Mononuclear cell (primary cell): ENCODE results near the gene DNAAF5. TPM values are rescaled to one million over a fixed set of nuclear protein-coding genes. Genes with fewer than 3 reads are reported as not detected.
"Not testable (repeated sequence)": the region's sequence is repeated elsewhere in the genome, so short reads cannot be mapped to it uniquely, and the experiment has no call there.

ENCODE experiments used
- H3K27me3 ChIP-seq: 2 replicates; pipeline ENCODE4 v1.6.0; 2011; ENCODE audit warnings: low read length, control low read depth; ENCODE audit not compliant: insufficient read depth
- H3K4me1 ChIP-seq: 2 replicates; pipeline ENCODE4 v1.5.1; 2011; ENCODE audit warnings: mild to moderate bottlenecking, low read length, control low read depth; ENCODE audit not compliant: insufficient read depth
- H3K4me3 ChIP-seq: 2 replicates; pipeline ENCODE4 v1.5.1; 2011; ENCODE audit warnings: mild to moderate bottlenecking, low read length, moderate library complexity
- H3K9me3 ChIP-seq: 2 replicates; pipeline ENCODE4 v1.5.1; 2011; ENCODE audit warnings: low read depth, mild to moderate bottlenecking, control low read depth, low read length
- total RNA-seq: library from RNA; depleted of rRNA; stranded (reverse); fragments of >200 nt; gene quantifications from one replicate; pipeline ENCODE4 v1.2.3, GENCODE V29; 2012

DNAAF5 gene
- total RNA-seq, 1 donor = 2.9 TPM

DNA sequence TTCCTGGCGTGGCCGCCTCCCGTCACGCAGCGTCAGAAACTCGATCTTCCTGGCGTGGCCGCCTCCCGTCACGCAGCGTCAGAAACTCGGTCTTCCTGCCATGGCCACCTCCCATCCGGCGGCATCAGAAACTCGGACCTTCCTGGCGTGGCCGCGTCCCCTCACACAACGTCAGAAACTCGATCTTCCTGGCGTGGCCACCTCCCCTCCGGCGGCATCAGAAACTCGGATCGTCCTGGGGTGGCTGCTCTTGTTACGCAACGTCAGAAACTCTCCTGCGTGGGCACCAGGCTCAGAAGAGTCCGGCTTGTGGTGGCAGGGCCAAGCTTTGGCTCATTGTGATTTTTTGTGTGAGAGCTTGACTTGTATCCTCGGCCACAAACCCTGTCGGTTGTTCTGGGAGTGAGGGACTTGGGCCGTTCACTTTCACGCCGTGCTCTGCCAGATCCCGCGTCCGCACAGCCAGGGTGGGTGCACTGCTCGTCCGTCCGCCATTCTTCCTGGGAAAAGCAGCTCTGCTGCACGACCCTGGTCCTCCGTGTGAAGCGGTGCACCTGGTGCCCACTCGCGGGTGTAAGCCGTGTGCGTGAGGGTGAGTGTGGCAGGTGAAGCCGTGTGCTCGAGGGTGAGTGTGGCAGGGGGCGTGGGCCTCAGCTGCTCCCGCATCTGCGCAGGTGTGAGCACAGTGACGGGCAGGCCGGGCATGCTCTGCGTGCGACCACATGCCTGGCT lies 56.4 kb downstream of the DNAAF5 start:
- no peaks in the 10 kb centered on the region for H3K9me3 ChIP-seq
- no peaks in the 10 kb centered on the region for H3K27me3 ChIP-seq
- H3K4me3 ChIP-seq = no peak overlapping the region

DNA sequence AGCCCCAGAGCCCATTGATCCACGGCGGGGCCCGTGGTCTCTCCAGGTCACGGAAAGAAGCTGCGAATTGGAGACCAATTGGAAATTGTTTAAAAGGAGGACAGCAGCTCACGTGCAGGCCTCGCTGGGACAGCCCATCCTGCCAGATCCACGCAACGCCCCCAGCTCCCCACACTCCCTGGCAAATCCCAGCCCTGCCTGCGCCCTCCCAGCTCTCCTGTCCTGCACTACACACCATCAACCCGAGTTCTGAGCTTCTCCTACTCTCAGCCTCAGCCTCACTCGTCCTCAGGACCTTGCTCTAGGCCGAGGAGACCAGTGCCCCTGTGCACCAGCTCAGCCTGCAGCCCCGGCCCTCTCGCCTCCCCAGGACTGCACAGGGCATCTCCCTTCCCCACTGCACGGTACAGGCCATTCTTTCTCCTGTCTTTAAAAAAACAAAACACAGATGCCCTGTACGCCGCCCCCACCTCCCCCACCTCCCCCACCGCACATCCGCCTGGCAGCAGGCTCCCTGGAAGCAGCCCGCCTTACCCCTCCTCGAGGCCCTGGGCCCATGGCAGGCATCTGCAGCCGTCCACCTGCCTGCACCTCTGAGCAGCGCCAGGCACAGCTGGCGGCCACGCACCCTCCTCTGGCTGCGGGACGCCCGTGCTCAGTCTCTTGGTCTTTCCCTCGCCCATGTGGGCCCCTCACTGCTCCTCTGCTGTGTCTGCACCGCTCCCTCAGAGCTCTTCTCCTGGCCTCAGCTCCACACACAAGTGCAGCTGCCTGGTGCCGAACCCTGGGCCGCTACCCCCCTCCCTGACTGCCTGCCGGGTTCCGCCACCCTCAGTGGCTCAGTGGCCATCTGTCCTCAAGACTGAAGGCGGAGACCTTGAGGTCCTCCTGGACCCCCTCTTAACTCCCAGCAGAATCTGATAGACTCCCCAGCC lies 57.3 kb downstream of the DNAAF5 start:
- Histone ChIP-seq H3K9me3 (no peaks in the 10 kb centered on the region), H3K4me3 (no peak overlapping the region), H3K27me3 (no peaks in the 10 kb centered on the region), H3K4me1 (no peaks in the 10 kb centered on the region)

More for the DNA sequence above, 56.4 kb downstream of the DNAAF5 start:
- no peaks in the 10 kb centered on the region for H3K4me1 ChIP-seq

DNA sequence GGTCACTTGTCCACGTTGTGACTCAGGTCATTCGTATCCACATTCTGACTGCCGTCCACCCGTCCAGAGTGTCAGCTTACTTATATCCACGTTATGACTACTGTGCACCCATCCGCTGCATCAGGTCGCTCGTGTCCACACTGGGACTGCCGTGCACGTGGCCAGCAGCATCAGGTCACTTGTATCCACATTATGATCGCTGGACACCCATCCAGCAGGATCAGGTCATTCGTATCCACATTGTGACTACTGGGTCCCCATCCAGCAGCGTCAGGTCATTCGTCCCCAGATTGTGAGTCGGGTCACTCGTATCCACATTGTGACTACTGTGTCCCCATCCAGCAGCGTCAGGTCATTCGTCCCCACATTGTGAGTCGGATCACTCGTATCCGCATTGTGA lies 58.5 kb downstream of the DNAAF5 start:
- no peak overlapping the region for H3K4me3 ChIP-seq
- no peaks in the 10 kb centered on the region for H3K27me3 ChIP-seq
- H3K9me3 ChIP-seq = no peaks in the 10 kb centered on the region
- no peaks in the 10 kb centered on the region for H3K4me1 ChIP-seq

DNA sequence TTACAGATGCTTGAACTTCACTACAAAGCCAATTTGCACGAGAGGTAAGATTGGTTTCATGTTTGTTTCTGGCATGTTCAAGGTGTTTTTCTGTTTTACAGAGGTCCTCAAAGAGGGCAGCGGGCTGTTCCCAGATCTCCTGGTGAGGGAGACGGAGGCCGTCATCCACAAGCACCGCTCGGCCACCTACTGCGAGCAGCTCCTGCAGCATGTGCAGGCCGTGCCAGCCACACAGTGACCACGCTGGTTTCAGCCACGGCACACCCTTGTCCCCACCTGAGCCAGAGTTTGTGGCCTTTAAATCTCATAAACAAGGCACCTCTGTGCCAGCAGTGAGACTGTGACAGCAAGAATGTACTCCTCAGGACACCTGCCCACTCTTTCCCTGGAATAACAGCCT lies 58.9 kb downstream of the DNAAF5 start:
- no peaks in the 10 kb centered on the region for H3K27me3 ChIP-seq
- no peaks in the 10 kb centered on the region for H3K9me3 ChIP-seq
- no peak overlapping the region for H3K4me3 ChIP-seq
- H3K4me1 ChIP-seq = no peaks in the 10 kb centered on the region

DNA sequence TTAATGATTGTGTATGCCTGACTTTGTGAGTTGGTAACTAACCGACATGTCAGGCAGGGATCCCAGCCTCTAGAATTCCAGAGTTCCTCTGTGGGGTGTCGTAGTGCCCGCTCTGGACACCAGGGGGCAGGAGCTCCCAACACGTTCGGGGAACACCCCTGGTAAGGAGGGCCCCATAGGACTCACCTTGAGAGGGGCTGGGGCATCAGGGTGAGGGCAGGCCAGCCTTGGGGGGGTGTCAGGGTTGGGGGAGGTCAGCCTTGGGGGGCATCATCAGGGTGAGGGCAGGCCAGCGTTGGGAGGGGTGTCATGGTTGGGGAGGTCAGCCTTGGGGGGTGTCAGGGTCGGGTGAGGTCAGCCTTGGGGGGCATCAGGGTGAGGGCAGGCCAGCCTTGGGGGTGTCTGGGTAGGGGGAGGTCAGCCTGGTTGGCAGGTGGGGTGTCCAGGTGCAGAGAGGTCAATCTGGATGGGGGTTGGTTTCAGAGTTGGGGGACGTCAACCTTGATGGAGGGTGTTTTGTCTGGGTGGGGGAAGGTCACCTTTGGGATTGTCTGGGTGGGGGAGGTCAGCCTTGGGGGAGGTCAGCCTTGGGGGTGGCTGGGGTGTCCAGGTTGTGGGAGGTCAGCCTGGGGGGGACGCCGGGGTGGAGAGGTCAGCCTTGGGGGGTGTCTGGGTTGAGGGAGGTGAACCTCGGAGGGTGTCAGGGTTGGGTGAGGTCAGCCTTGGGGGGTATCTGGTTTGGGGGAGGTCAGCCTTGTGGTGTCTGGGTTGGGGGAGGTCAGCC lies 60.2 kb downstream of the DNAAF5 start:
- Histone ChIP-seq H3K27me3 (no peaks in the 10 kb centered on the region), H3K4me3 (no peak overlapping the region), H3K4me1 (no peaks in the 10 kb centered on the region), H3K9me3 (no peaks in the 10 kb centered on the region)

DNA sequence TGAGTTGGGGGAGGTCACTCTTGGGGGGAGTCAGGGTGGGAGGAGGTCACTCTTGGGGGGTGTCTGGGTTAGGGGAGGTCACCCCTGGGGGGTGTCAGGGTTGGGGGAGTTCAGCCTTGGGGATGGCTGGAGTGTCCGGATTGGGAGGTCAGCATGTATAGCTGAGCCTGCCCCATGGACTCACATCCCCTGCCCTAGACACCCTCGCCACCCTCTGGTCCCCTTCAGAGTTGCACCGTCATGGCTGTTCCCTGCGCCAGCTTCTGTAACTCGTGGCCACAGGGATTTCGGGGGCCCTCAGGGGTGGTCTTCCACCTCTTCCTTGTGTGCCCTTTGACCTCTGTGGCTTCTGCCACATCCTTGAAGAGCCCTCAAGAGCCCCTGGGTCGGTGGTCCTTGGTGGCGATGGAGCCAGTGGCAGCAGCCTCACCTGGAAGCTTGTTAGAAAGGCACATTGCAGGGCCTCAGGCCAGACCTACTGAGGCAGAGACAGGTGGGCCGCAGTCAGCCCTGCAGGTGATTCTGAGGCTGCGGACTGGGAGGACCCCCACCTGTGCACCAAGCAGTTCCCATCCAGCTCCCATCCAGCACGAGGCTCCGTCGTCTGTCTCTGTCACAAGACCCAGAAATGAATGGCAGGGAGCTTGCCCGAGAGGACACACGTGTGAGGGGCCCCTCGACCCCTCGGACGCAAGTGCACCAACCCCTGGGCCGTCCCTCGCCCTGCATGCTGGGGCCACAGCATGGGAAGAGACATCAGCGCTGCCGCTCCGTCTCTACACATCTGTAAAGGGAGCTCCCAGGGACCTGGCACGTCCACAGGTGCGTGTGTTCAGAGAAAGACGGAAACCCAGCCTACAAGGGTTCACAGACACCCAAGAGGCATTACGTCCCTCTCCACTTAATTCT lies 61.1 kb downstream of the DNAAF5 start:
- Histone ChIP-seq H3K27me3 (no peaks in the 10 kb centered on the region), H3K4me1 (no peaks in the 10 kb centered on the region), H3K4me3 (no peak overlapping the region), H3K9me3 (no peaks in the 10 kb centered on the region)

DNA sequence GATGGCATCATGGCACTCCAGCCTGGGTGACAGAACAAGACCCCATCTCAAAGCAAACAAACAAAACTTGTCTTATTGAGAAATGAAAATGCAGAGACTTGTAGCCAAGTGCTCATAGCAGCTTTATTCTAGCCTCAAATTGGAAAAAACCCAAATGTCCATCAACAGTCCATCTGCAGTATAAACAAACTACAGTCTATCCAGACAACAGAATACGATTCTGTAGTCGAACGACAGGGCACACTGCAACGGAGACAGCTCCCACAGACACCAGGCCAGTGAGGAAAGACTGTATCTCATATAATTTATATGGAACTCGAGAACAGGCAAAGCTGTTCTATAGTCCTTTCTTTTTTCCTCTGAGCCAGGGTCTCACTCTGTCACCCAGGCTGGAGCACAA lies 65.0 kb downstream of the DNAAF5 start:
- H3K27me3 ChIP-seq = no peaks in the 10 kb centered on the region
- no peak overlapping the region for H3K4me3 ChIP-seq
- H3K4me1 ChIP-seq = no peaks in the 10 kb centered on the region
- H3K9me3 ChIP-seq = no peaks in the 10 kb centered on the region

DNA sequence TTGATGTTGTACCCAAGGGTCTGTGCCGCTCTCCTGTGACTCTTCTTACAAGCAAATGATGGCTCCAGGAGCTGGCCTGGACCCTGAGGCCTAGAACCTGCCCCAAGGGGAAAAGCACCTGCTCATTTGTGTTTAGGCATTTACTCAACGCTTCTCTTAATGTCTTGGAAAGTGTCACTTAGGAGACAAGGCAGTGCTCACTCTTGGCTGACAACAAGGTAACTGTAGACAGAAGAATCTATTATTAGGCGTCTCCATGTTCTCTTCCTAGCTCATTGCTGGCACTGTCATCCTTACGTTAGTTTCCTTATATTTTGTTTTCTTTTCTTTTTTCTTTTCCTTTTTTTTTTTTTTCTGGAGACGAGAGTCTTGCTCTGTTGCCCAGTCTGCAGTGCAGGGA lies 67.7 kb downstream of the DNAAF5 start:
- Histone ChIP-seq H3K9me3 (no peaks in the 10 kb centered on the region), H3K4me3 (no peak overlapping the region), H3K4me1 (no peaks in the 10 kb centered on the region), H3K27me3 (no peaks in the 10 kb centered on the region)

DNA sequence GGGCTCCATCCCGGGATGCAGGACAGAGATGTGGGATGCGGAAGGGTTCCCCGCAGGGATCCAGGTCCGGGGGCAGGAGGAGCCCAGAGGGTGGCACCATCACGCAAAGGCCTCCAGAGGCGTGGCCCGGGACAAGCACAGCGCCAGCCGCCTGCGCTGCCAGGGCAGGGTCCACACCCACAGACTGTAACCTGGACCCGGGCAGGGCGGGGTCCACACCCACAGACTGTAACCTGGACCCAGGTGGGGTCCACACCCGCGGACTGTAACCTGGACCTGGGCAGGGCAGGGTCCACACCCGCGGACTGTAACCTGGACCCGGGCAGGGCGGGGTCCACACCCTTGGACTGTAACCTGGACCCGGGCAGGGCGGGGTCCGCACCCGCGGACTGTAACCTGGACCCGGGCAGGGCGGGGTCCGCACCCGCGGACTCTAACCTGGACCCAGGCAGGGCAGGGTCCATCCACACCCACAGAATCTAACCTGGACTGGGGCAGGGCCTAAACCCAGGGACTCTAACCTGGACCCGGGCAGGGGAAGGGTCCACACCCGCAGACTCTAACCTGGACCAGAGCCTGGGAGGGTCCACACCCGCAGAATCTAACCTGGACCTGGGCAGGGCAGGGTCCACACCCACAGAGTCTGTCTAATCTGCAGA lies 68.3 kb downstream of the DNAAF5 start:
- H3K4me1 ChIP-seq = peaks cover 4% of the 10 kb centered on the region
- no peak overlapping the region for H3K4me3 ChIP-seq
- no peaks in the 10 kb centered on the region for H3K9me3 ChIP-seq
- H3K27me3 ChIP-seq = no peaks in the 10 kb centered on the region

DNA sequence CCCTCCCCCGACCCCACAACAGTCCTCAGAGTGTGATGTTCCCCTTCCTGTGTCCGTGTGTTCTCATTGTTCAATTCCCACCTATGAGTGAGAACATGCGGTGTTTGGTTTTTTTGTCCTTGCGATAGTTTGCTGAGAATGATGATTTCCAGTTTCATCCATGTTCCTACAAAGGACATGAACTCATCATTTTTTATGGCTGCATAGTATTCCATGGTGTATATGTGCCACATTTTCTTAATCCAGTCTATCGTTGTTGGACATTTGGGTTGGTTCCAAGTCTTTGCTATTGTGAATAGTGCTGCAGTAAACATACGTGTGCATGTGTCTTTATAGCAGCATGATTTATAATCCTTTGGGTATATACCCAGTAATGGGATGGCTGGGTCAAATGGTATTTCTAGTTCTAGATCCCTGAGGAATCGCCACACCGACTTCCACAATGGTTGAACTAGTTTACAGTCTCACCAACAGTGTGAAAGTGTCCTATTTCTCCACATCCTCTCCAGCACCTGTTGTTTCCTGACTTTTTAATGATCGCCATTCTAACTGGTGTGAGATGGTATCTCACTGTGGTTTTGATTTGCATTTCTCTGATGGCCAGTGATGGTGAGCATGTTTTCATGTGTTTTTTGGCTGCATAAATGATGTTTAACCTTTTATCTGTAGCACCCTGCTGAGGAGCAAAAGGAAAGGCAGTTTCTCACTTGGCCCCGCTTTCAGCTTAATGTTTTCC lies 70.1 kb downstream of the DNAAF5 start:
- H3K4me1 ChIP-seq = peaks cover 13% of the 10 kb centered on the region
- not testable (repeated sequence) for H3K27me3 ChIP-seq, H3K4me3 ChIP-seq, H3K9me3 ChIP-seq

DNA sequence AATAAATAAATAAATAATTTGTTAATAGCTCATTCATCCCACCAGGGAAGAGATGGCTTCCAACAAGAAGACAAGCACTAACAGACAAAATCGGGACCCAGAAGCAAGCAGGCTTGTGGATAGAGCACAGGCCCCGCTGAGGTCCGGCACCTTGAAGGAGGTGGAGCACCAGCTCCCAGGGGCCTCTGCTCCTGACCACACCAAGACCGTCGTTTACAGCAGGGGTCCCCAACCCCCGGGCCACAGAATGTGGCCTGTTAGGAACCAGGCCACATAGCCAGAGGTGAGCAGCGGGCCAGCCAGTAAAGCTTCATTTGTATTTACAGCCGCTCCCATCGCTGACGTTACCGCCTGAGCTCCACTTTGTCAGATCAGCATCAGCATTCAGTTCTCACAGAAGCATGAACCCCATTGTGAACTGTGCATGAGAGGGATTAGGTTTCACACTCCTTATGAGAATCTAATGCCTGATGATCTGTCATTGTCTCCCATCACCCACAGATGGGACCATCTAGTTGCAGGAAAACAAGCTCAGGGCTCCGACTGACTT lies 72.5 kb downstream of the DNAAF5 start:
- Histone ChIP-seq H3K9me3 (no peaks in the 10 kb centered on the region), H3K4me3 (no peak overlapping the region), H3K27me3 (no peaks in the 10 kb centered on the region), H3K4me1 (peaks cover 13% of the 10 kb centered on the region)

DNA sequence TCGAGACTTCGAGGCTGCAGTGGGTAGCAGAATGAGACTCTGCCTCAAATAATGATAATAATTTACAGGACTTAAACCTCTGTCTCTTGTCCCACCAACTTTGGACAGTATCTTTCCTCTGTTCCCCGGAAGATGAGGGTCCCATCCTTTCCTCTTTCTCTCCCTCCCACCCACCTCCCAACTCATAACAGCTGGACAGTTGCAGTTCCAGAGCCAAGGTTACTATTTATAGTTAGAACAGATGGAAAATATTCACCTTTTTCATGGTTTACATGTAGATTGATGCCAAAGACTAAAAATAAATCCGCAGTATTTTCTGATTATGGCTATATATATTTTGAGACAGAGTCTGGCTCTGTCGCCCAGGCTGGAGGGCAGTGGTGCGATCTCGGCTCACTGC lies 74.2 kb downstream of the DNAAF5 start:
- no peaks in the 10 kb centered on the region for H3K27me3 ChIP-seq
- H3K9me3 ChIP-seq = no peaks in the 10 kb centered on the region
- H3K4me3 ChIP-seq = no peak overlapping the region
- H3K4me1 ChIP-seq = peaks cover 13% of the 10 kb centered on the region

DNA sequence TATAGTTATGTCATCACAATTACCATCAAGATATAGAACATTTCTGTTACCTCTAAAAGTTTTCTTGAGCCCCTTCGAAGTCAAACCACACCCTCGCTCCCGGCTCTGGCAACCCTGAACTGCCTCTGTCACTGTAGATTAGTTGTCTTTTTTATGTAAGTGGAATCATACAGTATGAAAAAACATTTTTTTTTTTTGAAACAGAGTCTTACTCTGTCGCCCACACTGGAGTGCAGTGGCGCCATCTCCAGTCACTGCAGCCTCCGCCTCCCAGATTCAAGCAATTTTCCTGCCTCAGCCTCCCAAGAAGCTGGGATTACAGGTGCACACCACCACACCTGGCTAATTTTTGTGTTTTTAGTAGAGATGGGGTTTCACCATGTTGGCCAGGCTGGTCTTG lies 74.9 kb downstream of the DNAAF5 start:
- H3K27me3 ChIP-seq, H3K4me3 ChIP-seq, H3K9me3 ChIP-seq: not testable (repeated sequence)
- H3K4me1 ChIP-seq = peaks cover 13% of the 10 kb centered on the region
